Endothelial cell of umbilical vein (primary cell): ENCODE measurements around the gene PPP1R10. TPM values are rescaled to one million over a fixed set of nuclear protein-coding genes. Genes with fewer than 3 reads are reported as not detected.

ENCODE experiments used
- BruUV-seq: library from RNA; stranded (reverse); fragments of 400-500 nt; replicated peaks from 2 replicates; lab custom pipeline; 2021; lab: Mats Ljungman, UMichigan
- CTCF ChIA-PET: fragments of 300-600, 350-600 bp; sonication (Branson Sonifier 250); formaldehyde crosslinking; loops from one replicate; lab custom pipeline; 2021; ENCODE audit warnings: antibody characterized with exemption, inconsistent platforms; lab: Charles Lee
- POLR2A ChIA-PET: fragments of 300-600, 350-600 bp; sonication (Branson Sonifier 250); formaldehyde crosslinking; loops from one replicate; lab custom pipeline; 2021; ENCODE audit warnings: antibody characterized with exemption, inconsistent platforms; lab: Charles Lee
- DNase-seq: peaks from one replicate; pipeline ENCODE4 v3.0.0-alpha.2; 2011; ENCODE audit warnings: low read depth, low spot score
- FAIRE-seq: peaks from 2 replicates; lab custom pipeline; 2011; peaks lifted over from hg19 to GRCh38; lab: Jason Lieb, UNC
- H2AFZ ChIP-seq: 2 replicates; pipeline ENCODE4 v1.6.0; 2012; ENCODE audit warnings: low read depth, low read length, control low read depth, inconsistent platforms
- H3K27ac ChIP-seq: 2 replicates; pipeline ENCODE4 v1.5.1; 2011; ENCODE audit warnings: low read depth, mild to moderate bottlenecking, control low read depth, low read length, moderate library complexity; ENCODE audit not compliant: insufficient read depth
- H3K27me3 ChIP-seq, 2 experiments: 2 replicates each; pipeline versions ENCODE4 v1.6.0 to v1.6.1; 2011; ENCODE audit warnings: low read length in 2 of 2, mixed read lengths in 1 of 2; ENCODE audit not compliant: control insufficient read depth in 2 of 2, insufficient read depth in 2 of 2
- H3K36me3 ChIP-seq, 2 experiments: 2 replicates in 1 of 2; 3 replicates in 1 of 2; pipeline ENCODE4 v1.5.1; 2011; ENCODE audit warnings: low read length in 2 of 2, mild to moderate bottlenecking in 1 of 2, moderate library complexity in 1 of 2; ENCODE audit not compliant: control insufficient read depth in 2 of 2, insufficient read depth in 2 of 2; ENCODE audit errors: extremely low read depth in 1 of 2
- H3K4me1 ChIP-seq: 3 replicates; pipeline ENCODE4 v1.5.1; 2011; ENCODE audit warnings: mild to moderate bottlenecking, low read length; ENCODE audit not compliant: control insufficient read depth, insufficient read depth; ENCODE audit errors: extremely low read depth
- H3K4me2 ChIP-seq: 2 replicates; pipeline ENCODE4 v1.6.1; 2011; ENCODE audit warnings: low read length, control low read depth, mixed read lengths; ENCODE audit not compliant: insufficient read depth
- H3K4me3 ChIP-seq, 3 experiments: fragments of 200-600 bp in 1 of 3; sonication (generic), shearing (Covaris generic) in 1 of 3; replicated peaks in 1 of 3; 2 replicates each; pipeline ENCODE4 v1.5.1; 2011 to 2016; ENCODE audit warnings: control low read depth in 3 of 3, low read length in 3 of 3, mild to moderate bottlenecking in 2 of 3, inconsistent platforms in 1 of 3, low read depth in 1 of 3, moderate library complexity in 1 of 3; ENCODE audit not compliant: insufficient read depth in 1 of 3
- H3K79me2 ChIP-seq: 2 replicates; pipeline ENCODE4 v1.6.0; 2012; ENCODE audit warnings: low read length, inconsistent platforms; ENCODE audit not compliant: control insufficient read depth, insufficient read depth
- H3K9ac ChIP-seq: replicated peaks from 2 replicates; pipeline ENCODE3; 2011; ENCODE audit warnings: low read length, control low read depth; ENCODE audit not compliant: insufficient read depth; ENCODE audit errors: extremely low read depth
- H3K9me1 ChIP-seq: replicated peaks from 3 replicates; pipeline ENCODE4 v1.6.0; 2011; ENCODE audit warnings: mild to moderate bottlenecking, low read length; ENCODE audit not compliant: control insufficient read depth, insufficient read depth; ENCODE audit errors: extremely low read depth
- H3K9me3 ChIP-seq: replicated peaks from 2 replicates; pipeline ENCODE4 v1.5.1; 2012; ENCODE audit warnings: low read length, inconsistent platforms; ENCODE audit not compliant: control insufficient read depth, insufficient read depth
- H4K20me1 ChIP-seq: replicated peaks from 2 replicates; pipeline ENCODE3; 2011; ENCODE audit warnings: mild to moderate bottlenecking, low read length; ENCODE audit not compliant: control insufficient read depth, insufficient read depth; ENCODE audit errors: extremely low read depth
- CTCF ChIP-seq, 2 donors: IDR thresholded peaks; 1 replicate in 1 of 2; 2 replicates in 1 of 2; pipeline ENCODE4 v1.5.1; 2011; ENCODE audit warnings: low read length in 2 of 2, mild to moderate bottlenecking in 2 of 2, moderate library complexity in 2 of 2, control low read depth in 1 of 2, inconsistent platforms in 1 of 2, low read depth in 1 of 2; ENCODE audit not compliant: insufficient read depth in 1 of 2; ENCODE audit errors: extremely low read depth in 1 of 2
- EZH2 ChIP-seq: IDR thresholded peaks from 2 replicates; pipeline ENCODE4 v1.6.1; 2012; ENCODE audit warnings: borderline replicate concordance, low read depth, mild to moderate bottlenecking, moderate library complexity, low read length, inconsistent platforms; ENCODE audit not compliant: severe bottlenecking
- FOS ChIP-seq: IDR thresholded peaks from 2 replicates; pipeline ENCODE4 v1.6.1; 2011; ENCODE audit warnings: mild to moderate bottlenecking, low read length, moderate library complexity, borderline replicate concordance; ENCODE audit not compliant: insufficient read depth
- GATA2 ChIP-seq: IDR thresholded peaks from 2 replicates; pipeline ENCODE4 v1.7.0; 2011; ENCODE audit warnings: low read depth, mild to moderate bottlenecking, moderate library complexity, mixed read lengths, low read length; ENCODE audit not compliant: insufficient read length, insufficient read depth
- JUN ChIP-seq: IDR thresholded peaks from 2 replicates; pipeline ENCODE4 v1.6.1; 2011; ENCODE audit warnings: borderline replicate concordance, low read depth; ENCODE audit not compliant: insufficient read length, insufficient read depth
- MAX ChIP-seq: IDR thresholded peaks from 2 replicates; pipeline ENCODE4 v1.6.1; 2011; ENCODE audit not compliant: insufficient read depth, insufficient read length
- MYC ChIP-seq: IDR thresholded peaks from one replicate; pipeline ENCODE4 v1.6.1; 2011; ENCODE audit warnings: mild to moderate bottlenecking, low read depth, low read length
- POLR2A ChIP-seq: IDR thresholded peaks from 2 replicates; pipeline ENCODE4 v1.6.1; 2012; ENCODE audit warnings: low read depth, mild to moderate bottlenecking, control low read depth, low read length
- POLR2AphosphoS5 ChIP-seq: IDR thresholded peaks from 2 replicates; pipeline ENCODE4 v1.6.1; 2012; ENCODE audit warnings: low read depth, mild to moderate bottlenecking, control low read depth, low read length, moderate library complexity; ENCODE audit not compliant: insufficient read depth
- dilution Hi-C: fragments of 300-500 bp; cut with MboI; formaldehyde crosslinking; loops from one replicate; pipeline ENCODE4 v1.15.0; 2019; ENCODE audit warnings: low sequenced_read_pairs; ENCODE audit not compliant: extremely low pct_ligation_motif_present
- intact Hi-C: fragments of 100-400 bp; cut with micrococcal nuclease; formaldehyde crosslinking; loops from one replicate; pipeline ENCODE4 v1.10.0; 2022
- polyA plus RNA-seq, 4 experiments: library from polyadenylated mRNA; depleted of rRNA in 3 of 4; stranded (reverse) in 3 of 4; unstranded in 1 of 4; fragments of >200 nt; gene quantifications; 2 replicates each; pipeline versions ENCODE4 v1.2.1 to v1.2.3, GENCODE V29; 2011 to 2012; ENCODE audit warnings: missing spikeins in 1 of 4
- total RNA-seq: library from RNA; stranded (reverse); gene quantifications from 2 replicates; pipeline ENCODE4 v1.2.3, GENCODE V29; 2021

Gene PPP1R10
- total and polyA plus RNA-seq, 2 donors (not counting 3 experiments of a cell fraction or from before 2014, with no cell fraction given) = 19.2 to 88.3 TPM

- dilution Hi-C loops = no loop called here
- no peak for TF ChIP-seq FOS
- TF ChIP-seq POLR2AphosphoS5 = no peak
- no peak for TF ChIP-seq CTCF (IDR thresholded peaks at IDR 0.05; ENCODE audit: extremely low read depth in 1 of 2, insufficient read depth in 1 of 2, low read depth in 1 of 2, low read length in 2 of 2)
- no peak for TF ChIP-seq MAX
- TF ChIP-seq MYC = no peak
- TF ChIP-seq POLR2A = no peak
- no peak for TF ChIP-seq JUN
- TF ChIP-seq EZH2 = no peak
- no peak for TF ChIP-seq GATA2
- CTCF ChIA-PET = interaction anchor here (1.1 to 4.9 kb wide), 6 partner anchors 12 to 116 kb away, joined by 3 to 65 read pairs (median 10); partner anchors contain the start of genes ABCF1 and DHX16
- Histone ChIP-seq H3K9ac (peak within 1 kb of the TSS; percentile 86), H3K9me3 (no peaks in the 10 kb centered on the region), H3K36me3 (peaks cover 0 to 14% of the 10 kb centered on the region in 2 experiments), H2AFZ (peak within 1 kb of the TSS; percentile 94), H3K4me2 (peak within 1 kb of the TSS; percentile 83), H3K4me3 (peak within 1 kb of the TSS; percentile 39 to 93 (median 52)), H4K20me1 (no peaks in the 10 kb centered on the region), H3K9me1 (no peaks in the 10 kb centered on the region), H3K27me3 (no peaks in the 10 kb centered on the region), H3K4me1 (peaks cover 19% of the 10 kb centered on the region), H3K79me2 (peaks cover 16% of the 10 kb centered on the region), H3K27ac (peak within 1 kb of the TSS; percentile 84)
- DNase-seq (peak; percentile 88), FAIRE-seq (peak; percentile 38)
- intact Hi-C loops = loop anchor here (1.0 kb wide), 3 partner anchors 15 to 61 kb away; partner anchors contain the start of genes ABCF1, MRPS18B and PPP1R10
- BruUV-seq = no TSS peak
- POLR2A ChIA-PET = interaction anchor here (2.1 kb wide), 1 partner anchor 15 kb away, joined by 9 read pairs; the partner anchor contains the start of gene ABCF1
Measured at GRCh38 chr6:30556066-30556905, 60.8 kb downstream of the PPP1R10 start, which contains the start of gene GNL1. Gene GNL1, minus strand, starts transcription at chr6:30556489. Its CDS starts 286 bp downstream, at chr6:30556203.
